Measurements from ENCODE around the gene NDFIP2.
"Not testable (repeated sequence)": the region's sequence is repeated elsewhere in the genome, so short reads cannot be mapped to it uniquely, and the experiment has no call there.

Gene NDFIP2

GRCh38 chr13:79540504-79540903 is 59.5 kb downstream of the NDFIP2 start:
- DNase-seq, result no peak

- peak; percentile 84 for DNase-seq
Observed at GRCh38 chr13:79541426-79542049, 60.6 kb downstream of the NDFIP2 start.

DNA sequence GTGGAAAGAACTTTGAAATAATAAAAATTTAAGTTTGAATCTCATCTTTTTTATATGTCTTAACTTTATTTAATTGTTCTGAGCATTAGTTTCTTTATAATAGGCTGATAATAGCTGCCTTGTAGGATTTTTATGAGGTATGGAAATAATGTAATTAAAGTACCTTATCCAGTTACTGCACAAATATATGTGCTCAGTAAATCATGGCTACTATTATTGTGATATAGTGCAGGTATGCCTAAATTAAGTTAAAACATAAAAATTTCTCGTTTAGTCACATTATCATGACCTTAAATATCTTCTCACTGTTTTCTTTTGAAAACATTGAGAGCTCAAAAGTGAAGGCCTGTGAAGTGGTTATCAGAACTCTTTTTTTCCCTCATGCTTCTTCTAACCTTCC is 62.9 kb downstream of the NDFIP2 start:
- no peak for DNase-seq

DNA sequence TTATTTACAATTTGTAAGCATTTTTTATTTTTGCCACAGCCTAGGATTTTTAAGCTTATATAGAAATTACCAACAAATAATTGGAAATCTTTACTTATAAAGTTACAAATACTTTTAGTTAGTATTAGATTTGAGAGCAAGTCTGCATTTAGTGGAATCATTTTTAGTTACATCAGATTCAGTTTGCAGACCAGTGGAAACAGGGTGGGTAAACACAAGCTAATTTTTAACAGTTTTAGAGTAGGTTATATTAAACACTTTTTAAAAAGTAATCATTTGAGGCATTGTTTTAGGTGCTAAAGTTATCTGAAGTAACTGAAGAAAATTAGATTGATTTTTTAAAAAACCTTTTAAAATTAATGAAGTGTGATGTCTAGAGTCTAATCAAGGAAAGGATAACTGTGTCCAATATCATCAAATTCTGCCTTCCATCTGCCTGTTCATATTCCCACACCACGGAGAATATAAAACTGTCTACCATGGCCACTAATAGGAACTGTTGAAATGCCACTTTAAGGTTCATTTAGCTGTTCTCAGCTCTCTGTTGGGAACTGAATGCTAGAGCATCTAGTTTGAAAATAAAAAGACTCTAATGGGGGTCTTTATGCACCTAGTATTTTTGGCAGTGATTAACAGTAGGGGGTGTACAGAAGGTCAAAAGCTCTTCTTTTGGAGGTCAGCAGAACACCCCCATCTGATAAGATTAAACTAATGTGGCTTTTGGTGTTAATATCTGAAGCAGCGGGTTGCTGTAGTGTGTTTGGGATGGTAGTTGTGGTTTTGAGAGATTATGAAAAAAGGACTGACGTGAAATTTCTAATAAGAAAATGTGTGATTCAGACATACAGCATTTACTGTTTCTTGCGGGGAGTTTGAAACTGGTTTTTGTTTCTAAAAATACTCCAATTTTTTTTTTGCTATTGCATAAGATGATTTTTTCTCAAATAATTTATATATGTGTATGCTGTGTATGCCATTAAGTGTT is 66.5 kb downstream of the NDFIP2 start:
- DNase-seq, result peak; percentile 46

GRCh38 chr13:79548902-79549301 is 67.9 kb downstream of the NDFIP2 start:
- no peak for DNase-seq

DNA sequence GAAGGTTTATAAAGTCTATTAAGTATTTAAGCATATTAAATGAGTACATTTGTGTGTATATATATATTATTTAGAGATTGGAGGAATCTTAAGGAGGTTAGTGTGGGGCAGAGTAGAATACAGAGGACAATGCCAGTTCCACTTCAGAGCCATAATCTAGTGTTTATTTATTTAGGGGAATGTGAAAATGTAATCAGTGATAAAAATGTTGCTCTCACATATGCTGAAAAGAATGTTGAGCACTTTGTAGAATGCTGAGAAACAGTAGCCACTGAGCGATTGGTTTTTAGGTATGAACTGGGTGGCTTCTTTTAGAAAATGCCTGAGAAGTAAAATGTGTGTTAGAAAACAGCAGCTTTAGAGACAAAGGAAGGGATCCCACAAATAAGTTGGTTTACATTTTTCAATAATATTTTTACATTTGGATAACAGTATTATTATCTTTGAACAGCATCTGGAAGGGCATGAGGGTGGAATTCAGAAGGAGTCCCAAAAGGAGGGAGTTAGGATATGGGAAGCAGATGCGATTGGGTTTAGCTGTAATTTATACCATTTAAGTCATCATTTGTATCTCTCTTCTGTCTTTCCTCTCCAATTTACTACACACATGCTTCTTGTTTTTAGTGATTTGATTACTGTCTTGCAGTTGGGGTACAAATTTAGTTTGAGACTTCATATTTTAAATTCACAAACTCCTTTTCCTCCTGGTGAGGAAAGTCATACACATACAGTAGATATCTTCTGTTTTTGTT is 68.6 kb downstream of the NDFIP2 start:
- DNase-seq, result no peak

DNA sequence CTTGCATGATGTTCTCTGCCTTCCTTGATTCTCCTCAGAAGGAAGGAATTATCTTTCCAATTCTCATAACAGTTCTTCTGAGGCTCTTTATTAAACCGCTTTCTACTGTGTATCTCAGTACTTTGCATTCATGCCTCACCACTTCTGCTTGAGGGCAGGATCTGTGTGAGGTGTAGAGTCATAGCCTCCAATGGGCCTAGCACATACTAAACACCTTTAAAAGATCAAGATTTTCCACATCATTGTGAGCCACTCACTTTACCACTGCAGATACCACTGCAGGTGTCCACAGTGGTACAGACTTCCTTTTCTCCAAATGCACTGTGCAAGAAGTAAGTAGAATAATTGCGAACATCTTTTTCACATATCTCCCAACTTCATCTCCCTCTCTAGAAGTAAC is 76.7 kb downstream of the NDFIP2 start:
- no peak for DNase-seq

DNA sequence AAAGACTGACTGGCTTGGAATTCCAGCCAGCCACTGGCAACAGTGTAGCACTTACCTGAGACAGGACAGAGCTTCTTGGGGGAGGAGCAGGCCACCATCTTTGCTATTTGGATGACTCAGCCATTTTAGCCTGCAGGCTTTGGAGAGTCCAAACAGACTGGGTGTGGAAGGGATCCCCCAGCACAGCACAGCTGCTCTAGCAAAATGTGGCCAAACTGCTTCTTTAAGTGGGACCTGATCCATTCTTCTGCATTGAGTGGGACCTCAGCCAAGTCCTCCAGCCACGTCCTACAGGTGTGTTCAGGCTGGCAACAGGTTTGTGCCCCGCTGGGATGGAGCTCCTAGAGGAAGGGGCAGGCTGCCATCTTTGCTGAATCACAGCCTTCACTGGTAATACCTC is 80.0 kb downstream of the NDFIP2 start:
- no peak for DNase-seq

DNA sequence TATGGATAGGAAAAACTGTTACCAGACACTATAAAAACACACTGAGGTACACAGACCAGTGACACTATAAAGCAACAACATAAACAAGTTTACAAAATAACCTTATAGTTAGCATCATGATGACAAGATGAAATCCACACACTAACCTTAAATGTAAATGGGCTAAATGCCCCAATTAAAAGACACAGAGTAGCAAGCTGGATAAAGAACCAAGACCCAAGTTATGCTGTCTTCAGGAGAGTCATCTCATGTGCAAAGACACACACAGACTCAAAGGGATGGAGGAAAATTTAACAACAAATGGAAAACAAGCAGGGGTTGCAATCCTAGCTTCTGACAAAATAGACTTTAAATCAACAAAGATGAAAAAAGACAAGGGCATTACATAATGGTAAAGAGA is 81.6 kb downstream of the NDFIP2 start:
- no peak for DNase-seq

DNA sequence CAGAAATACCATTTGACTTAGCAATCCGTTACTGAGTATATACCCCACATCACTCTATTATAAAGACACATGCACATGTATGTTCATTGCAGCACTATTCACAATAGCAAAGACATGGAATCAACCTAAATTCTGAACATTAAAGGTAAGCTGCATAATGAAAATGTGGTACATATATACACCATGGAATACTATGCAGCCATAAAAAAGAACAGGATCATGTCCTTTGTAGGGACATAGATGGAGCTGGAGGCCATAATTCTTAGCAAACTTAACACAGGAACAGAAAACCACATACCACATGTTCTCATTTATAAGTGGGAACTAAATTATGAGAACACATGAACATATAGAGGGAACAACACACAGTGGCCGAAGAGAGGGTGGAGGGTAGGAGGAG is 85.2 kb downstream of the NDFIP2 start:
- DNase-seq, result no peak

- no peak for DNase-seq
Observed at GRCh38 chr13:79571147-79571546, 90.2 kb downstream of the NDFIP2 start.

DNA sequence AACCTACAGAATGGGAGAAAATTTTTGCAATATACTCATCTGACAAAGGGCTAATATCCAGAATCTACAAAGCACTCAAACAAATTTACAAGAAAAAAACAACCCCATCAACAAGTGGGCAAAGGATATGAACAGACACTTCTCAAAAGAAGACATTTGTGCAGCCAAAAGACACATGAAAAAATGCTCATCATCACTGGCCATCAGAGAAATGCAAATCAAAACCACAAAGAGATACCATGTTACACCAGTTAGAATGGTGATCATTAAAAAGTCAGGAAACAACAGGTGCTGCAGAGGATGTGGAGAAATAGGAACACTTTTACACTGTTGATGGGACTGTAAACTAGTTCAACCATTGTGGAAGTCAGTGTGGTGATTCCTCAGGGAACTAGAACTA is 92.9 kb downstream of the NDFIP2 start:
- not testable (repeated sequence) for DNase-seq

- no peak for DNase-seq
Observed at GRCh38 chr13:79581870-79582315, 100.9 kb downstream of the NDFIP2 start.

DNA sequence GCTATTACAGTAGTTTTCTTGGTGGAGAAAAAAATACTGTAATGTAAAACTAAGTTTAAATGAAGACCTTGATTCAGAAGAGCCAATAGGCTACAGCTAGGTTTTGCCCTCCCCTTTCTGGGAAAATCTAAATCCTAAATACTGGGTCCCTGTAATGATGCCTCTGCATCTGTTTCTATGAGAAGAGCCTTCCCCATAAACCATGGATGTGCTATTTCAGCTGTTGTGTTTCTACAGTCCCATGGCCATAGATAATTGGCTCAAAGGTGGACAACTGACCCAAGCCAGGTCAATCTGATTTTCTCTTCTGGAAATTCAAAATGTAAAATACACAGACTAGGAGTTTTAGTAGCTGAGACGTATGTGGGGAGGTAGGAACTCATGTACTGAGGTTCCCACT is 101.9 kb downstream of the NDFIP2 start:
- DNase-seq, result no peak

GRCh38 chr13:79585033-79585432 is 104.1 kb downstream of the NDFIP2 start:
- peak; percentile 1 for DNase-seq

DNA sequence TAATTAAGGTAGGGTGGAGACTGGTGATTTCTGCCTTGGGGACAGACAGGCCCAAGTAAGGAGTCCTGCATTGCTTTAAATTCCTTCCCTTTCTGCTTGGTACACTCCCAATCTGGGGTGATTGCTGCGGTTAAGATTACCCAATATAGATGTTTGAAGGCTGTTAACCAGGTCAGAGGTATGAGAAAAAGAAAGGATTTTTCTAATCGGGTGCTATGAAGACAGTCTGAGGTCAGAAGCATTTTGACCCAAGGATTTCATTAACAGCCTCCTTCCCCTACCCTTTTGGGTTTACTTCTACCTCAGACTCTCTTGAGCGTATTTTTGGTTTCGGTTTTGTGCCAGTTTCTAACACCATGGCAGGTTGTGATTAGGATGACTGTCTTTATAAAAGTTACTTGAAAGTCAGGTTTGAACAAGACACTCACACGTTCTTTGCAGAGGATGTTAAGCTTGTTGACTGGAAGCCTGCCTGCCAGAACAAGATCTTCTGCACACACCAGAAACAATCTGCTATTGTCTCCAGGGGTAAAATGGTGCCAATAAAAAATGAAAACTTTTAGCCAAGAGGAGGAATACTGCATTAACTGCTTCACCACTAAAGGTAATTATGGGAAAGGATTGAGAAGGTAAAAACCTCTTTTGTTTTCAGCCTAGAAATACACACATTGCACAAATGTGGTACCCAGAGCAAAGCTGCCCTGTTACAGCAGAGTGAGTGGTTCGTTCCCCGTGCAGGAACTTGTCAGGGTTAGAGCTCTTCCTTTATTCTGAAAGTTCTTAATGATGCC is 108.8 kb downstream of the NDFIP2 start:
- DNase-seq, result no peak

- no peak for DNase-seq
Observed at GRCh38 chr13:79590394-79590676, 109.4 kb downstream of the NDFIP2 start.

DNA sequence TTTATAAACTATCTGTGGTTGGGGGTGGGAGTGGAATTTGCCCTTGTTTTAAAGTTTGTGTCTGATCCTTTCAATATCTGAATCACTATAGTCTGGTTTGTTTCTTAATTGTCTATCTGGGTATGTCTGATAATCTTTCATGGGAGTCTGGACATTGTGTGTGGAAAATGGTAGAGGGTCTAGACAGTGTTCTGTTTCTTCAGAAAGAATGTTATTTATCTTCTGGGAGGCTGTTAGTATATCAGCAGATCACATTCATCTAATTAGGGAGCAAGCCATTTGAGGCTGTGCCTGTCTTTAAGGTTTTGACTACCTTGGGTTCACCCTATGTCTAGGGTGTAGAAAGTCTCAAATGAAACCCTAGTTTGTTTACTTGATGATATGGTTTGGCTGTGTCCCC is 110.5 kb downstream of the NDFIP2 start:
- no peak for DNase-seq

- no peak for DNase-seq
Observed at GRCh38 chr13:79593121-79593520, 112.2 kb downstream of the NDFIP2 start.

DNA sequence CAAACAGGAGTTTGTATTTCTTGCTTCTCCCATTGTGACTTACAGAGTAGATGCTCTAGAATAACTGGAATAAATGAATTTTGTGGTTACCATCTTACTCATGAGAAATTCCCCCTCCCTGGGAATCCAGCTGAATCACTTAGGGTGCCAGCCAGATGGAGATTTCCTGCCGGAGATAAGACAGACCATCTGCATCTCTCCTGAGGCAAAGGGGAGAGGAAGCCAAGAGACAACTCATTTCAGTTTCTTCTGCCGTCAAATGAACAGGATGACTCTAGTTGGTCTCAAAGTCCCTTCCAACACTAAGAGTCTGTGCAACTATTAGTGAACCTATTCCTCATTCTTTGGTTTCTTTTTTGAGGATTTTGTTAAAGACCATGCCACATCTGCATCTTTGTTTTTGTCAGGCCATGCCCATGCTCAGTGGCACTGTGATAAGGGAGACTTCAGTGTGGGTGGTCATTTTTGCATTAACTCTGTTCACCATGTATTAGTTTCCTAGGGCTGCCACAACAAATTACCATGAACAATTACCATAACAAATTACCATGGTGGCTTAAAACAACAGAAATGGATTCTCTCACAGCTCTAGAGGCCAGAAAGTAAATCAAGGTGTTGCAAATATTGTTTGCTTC is 112.8 kb downstream of the NDFIP2 start:
- no peak for DNase-seq

- not testable (repeated sequence) for DNase-seq
Observed at GRCh38 chr13:79600146-79600545, 119.2 kb downstream of the NDFIP2 start.

DNA sequence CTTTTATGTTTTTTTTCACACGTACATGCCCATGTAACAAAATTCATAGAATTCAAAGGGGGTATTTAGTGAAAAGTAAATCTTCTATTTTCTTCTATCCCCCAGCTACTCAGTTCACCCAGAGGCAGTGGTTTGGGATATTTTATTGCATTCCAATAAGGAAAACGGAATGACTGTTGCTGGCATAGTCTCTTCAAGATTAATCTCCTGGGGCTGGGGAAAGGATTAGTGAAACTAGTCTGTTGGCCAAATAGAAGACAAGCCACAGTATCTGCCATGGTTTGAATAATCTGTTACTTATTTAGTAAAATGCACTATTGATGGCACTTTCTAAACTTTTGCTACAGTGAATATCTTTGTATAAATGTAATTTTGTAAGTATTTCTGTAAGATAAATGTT is 122.0 kb downstream of the NDFIP2 start:
- DNase-seq, result no peak

All from hematopoietic multipotent progenitor cell treated with erythropoietin and hydrocortisone succinate and interleukin-3 and kit ligand, for 8 days (in vitro differentiated cells).